Left ventricle myocardium inferior (tissue), 1 donor: ENCODE measurements around the gene PARVG. TPM values are rescaled to one million over a fixed set of nuclear protein-coding genes. Genes with fewer than 3 reads are reported as not detected.
"Not testable (repeated sequence)": the region's sequence is repeated elsewhere in the genome, so short reads cannot be mapped to it uniquely, and the experiment has no call there.

ENCODE experiments used
- DNase-seq: peaks from one replicate; pipeline ENCODE4 v3.0.0-alpha.2; 2020
- H3K27ac ChIP-seq: fragments of 200-600 bp; replicated peaks from 2 replicates; pipeline ENCODE4 v1.8.0; 2021
- H3K27me3 ChIP-seq: fragments of 200-600 bp; 2 replicates; pipeline ENCODE4 v1.8.0; 2021; ENCODE audit warnings: low read depth
- H3K36me3 ChIP-seq: fragments of 200-600 bp; 2 replicates; pipeline ENCODE4 v1.8.0; 2021
- H3K4me1 ChIP-seq: fragments of 200-600 bp; 2 replicates; pipeline ENCODE4 v1.8.0; 2021
- H3K4me3 ChIP-seq: fragments of 200-600 bp; 2 replicates; pipeline ENCODE4 v1.8.0; 2021; ENCODE audit warnings: mild to moderate bottlenecking, moderate library complexity
- H3K9me3 ChIP-seq: fragments of 200-600 bp; replicated peaks from 2 replicates; pipeline ENCODE4 v1.8.0; 2021
- intact Hi-C: fragments of 100-400 bp; cut with micrococcal nuclease; formaldehyde crosslinking; loops from one replicate; pipeline ENCODE4 v1.11.0; 2022
- total RNA-seq: library from RNA; stranded (reverse); fragmentation: NEBNext Ultra II Directional; extraction: Animal tissue kit (Norgen Biotek cat#: 25700); gene quantifications from one replicate; pipeline ENCODE4 v1.2.1, GENCODE V29; 2021
- TF ChIP-seq, protein P1 (sequence below): fragments of 200-600 bp; IDR thresholded peaks from 2 replicates; pipeline ENCODE4 v1.8.0; 2021; ENCODE audit warnings: antibody characterized with exemption, mild to moderate bottlenecking, borderline replicate concordance
- donor health status: DM: no; HTN: yes; CAD: no; lungs with severe emphysema.

PARVG gene
- total RNA-seq, 1 donor from 2014 or later: 2.8 TPM

DNA sequence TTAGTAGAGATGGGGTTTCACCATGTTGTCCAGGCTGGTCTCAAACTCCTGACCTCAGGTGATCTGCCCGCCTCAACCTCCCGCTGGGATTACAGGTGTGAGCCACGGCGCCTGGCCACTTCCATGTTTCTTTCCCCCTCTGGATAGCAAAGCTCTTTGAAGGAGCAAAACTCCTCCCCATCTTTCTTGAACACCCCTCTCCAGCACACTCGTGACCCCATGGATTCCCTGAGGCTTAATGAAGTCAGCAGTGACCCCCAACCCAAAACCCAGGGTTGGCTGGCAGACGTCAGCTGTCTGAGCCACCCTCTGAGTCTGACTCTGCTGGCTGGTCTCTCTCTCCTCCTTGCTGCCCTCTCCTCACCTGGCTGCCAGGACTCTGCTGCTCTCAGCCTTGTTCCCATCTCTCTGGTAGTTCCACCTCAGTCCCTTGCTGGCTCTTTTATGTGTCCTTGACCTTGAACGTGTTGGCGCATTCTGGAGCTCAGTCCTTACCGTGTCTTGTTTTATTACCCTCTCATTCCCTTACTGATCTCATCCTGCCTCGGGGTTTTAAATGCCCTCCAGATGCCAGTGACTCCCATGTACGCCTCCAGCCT is 44.5 kb downstream of the PARVG start:
- peaks cover 33% of the 10 kb centered on the region for H3K9me3 ChIP-seq
- no peaks in the 10 kb centered on the region for H3K4me1 ChIP-seq
- H3K4me3 ChIP-seq: no peak overlapping the region
- no peak overlapping the region for H3K27ac ChIP-seq
- intact Hi-C loops: no loop called here
- no peaks in the 10 kb centered on the region for H3K36me3 ChIP-seq
- H3K27me3 ChIP-seq: peaks cover 57% of the 10 kb centered on the region
- DNase-seq: no peak
- TF ChIP-seq, protein P1, sequence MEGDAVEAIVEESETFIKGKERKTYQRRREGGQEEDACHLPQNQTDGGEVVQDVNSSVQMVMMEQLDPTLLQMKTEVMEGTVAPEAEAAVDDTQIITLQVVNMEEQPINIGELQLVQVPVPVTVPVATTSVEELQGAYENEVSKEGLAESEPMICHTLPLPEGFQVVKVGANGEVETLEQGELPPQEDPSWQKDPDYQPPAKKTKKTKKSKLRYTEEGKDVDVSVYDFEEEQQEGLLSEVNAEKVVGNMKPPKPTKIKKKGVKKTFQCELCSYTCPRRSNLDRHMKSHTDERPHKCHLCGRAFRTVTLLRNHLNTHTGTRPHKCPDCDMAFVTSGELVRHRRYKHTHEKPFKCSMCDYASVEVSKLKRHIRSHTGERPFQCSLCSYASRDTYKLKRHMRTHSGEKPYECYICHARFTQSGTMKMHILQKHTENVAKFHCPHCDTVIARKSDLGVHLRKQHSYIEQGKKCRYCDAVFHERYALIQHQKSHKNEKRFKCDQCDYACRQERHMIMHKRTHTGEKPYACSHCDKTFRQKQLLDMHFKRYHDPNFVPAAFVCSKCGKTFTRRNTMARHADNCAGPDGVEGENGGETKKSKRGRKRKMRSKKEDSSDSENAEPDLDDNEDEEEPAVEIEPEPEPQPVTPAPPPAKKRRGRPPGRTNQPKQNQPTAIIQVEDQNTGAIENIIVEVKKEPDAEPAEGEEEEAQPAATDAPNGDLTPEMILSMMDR: no peak

DNA sequence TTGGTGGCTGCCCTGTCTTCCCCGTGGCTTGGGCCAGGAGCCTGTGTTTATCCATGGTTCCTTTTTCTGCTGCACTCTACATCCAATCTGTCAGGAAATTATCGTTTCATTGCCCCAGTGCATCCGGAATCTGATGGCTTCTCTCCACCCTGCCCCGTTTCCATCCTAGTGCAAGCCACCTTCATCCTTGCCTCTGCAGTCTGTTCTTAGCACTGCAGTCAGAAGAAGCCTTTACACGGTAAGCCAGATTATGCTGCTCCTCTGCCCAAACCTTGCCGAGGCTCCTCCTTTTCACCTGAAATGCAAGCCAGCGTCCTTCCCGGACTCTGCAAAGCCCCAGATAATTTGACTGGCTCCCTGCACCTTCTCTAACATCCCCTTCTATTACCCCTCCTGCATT is 45.1 kb downstream of the PARVG start:
- Histone ChIP-seq H3K27ac (no peak overlapping the region), H3K36me3 (no peaks in the 10 kb centered on the region)
- no peak for DNase-seq

DNA sequence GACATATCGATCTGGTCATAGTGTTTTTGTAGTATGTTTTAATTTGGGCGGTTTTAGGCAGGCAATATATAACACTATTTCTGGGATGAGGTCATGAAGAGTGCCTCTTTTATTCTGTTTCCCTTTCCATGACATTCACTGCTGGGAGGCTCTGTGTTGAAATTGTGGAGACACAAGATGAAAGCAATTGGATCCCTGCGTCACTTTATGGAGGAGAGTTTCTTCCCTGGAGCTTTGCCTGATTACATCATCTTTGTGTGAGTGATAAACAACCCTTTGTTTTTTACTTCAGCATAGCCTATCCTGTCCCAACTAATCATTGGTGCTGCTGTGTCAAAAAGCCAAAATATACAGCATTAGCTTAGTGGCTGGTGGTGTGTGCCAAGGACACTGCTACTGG is 48.6 kb downstream of the PARVG start:
- no peak overlapping the region for H3K27ac ChIP-seq
- H3K36me3 ChIP-seq: no peaks in the 10 kb centered on the region
- intact Hi-C loops: no loop called here
- DNase-seq: no peak
- H3K4me3 ChIP-seq: no peak overlapping the region
- peaks cover 29% of the 10 kb centered on the region for H3K9me3 ChIP-seq
- TF ChIP-seq, protein P1: no peak
- no peaks in the 10 kb centered on the region for H3K4me1 ChIP-seq
- peaks cover 24% of the 10 kb centered on the region for H3K27me3 ChIP-seq

More for the DNA sequence above, 45.1 kb downstream of the PARVG start:
- Histone ChIP-seq H3K9me3 (peaks cover 33% of the 10 kb centered on the region), H3K4me3 (no peak overlapping the region), H3K27me3 (peaks cover 51% of the 10 kb centered on the region), H3K4me1 (no peaks in the 10 kb centered on the region)
- TF ChIP-seq, protein P1: no peak
- intact Hi-C loops: no loop called here

DNA sequence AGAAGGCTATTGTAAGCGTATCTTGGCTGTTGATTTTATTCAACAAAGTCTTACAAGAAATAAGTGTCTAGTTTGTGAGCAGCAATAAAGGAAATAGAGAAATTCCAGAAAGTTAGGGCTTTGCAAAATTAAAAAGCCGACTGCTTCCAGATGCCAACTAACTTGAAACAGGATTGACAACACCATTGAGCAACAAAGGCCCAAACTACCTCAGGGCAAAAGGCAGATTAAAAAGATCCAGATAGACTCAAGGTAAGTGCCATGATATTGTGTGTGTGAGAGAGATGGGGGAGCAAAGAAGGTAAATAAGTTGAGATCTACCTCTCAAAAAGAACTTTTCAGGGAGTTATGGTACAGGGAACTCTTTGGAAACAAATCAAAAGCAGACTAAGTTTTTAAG is 49.1 kb downstream of the PARVG start:
- no peak for DNase-seq
- H3K4me1 ChIP-seq: no peaks in the 10 kb centered on the region
- intact Hi-C loops: no loop called here
- no peak overlapping the region for H3K27ac ChIP-seq
- TF ChIP-seq, protein P1: no peak
- H3K27me3 ChIP-seq: peaks cover 20% of the 10 kb centered on the region
- no peaks in the 10 kb centered on the region for H3K36me3 ChIP-seq
- peaks cover 29% of the 10 kb centered on the region for H3K9me3 ChIP-seq
- H3K4me3 ChIP-seq: no peak overlapping the region

DNA sequence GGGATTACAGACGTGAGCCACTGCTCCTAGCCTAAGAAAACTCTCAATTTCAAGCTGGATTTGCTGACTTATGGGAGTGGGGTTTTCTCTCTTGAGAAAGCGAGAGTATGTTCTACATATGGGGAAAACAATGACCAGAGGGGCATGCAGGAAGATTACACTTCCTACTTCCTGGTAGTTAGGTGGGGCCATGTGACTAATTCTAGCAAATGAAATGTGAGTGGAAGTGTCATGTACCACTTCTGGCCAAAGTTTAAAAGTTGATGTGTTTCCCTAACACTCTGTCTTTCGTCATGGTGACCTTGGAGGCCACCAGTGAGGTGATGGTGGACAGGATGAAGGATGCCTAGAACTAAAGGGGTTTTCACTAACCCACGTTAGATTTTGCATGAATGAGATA is 50.5 kb downstream of the PARVG start:
- peaks cover 29% of the 10 kb centered on the region for H3K9me3 ChIP-seq
- intact Hi-C loops: no loop called here
- no peak for DNase-seq
- TF ChIP-seq, protein P1: no peak
- no peaks in the 10 kb centered on the region for H3K36me3 ChIP-seq
- H3K4me1 ChIP-seq: no peaks in the 10 kb centered on the region
- peaks cover 5% of the 10 kb centered on the region for H3K27me3 ChIP-seq
- no peak overlapping the region for H3K27ac ChIP-seq
- H3K4me3 ChIP-seq: no peak overlapping the region

DNA sequence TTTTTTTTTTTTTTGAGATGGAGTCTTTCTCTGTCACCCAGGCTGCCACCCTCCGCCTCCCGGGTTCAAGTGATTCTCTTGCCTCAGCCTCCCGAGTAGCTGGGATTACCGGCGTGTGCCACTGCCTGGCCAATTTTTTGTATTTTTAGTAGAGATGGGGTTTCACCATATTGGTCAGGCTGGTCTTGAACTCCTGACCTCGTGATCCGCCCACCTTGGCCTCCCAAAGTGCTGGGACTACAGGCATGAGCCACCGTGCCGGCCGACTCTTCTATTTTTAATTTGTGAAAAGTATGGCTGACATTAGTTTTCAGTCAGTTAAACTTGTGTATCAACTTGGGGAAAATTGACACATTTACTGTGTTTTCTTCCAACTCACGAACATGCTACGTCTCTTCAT is 53.6 kb downstream of the PARVG start:
- H3K27me3 ChIP-seq, DNase-seq, H3K4me1 ChIP-seq, H3K4me3 ChIP-seq, intact Hi-C loops, H3K36me3 ChIP-seq, H3K27ac ChIP-seq: not testable (repeated sequence)
- H3K9me3 ChIP-seq: peaks cover 25% of the 10 kb centered on the region
